B cell (primary cell): ENCODE data around the gene TXNRD3. TPM values are rescaled to one million over a fixed set of nuclear protein-coding genes. Genes with fewer than 3 reads are reported as not detected.

ENCODE experiments used
- ATAC-seq: fragments of 200-7000 bp; cut with Tn5 transposase; one replicate; pipeline ENCODE4 v1.10.0; 2021; ENCODE audit warnings: low read depth, mild to moderate bottlenecking, moderate number of reproducible peaks, moderate library complexity
- CTCF ChIA-PET: fragments of 350-600 bp; sonication (Branson Sonifier 250); formaldehyde crosslinking; loops from one replicate; lab custom pipeline; 2021; ENCODE audit warnings: antibody characterized with exemption, inconsistent platforms; lab: Charles Lee
- POLR2A ChIA-PET: fragments of 350-600 bp; sonication (Branson Sonifier 250); formaldehyde crosslinking; loops from one replicate; lab custom pipeline; 2021; ENCODE audit warnings: antibody characterized with exemption; lab: Charles Lee
- DNase-seq: peaks from one replicate; pipeline ENCODE4 v3.0.0; 2013
- H2AFZ ChIP-seq: 2 replicates; pipeline ENCODE4 v1.6.1; 2012; ENCODE audit warnings: mild to moderate bottlenecking, low read depth, low read length; ENCODE audit not compliant: insufficient read depth, poor library complexity, severe bottlenecking
- H3K27ac ChIP-seq, 2 donors: 1 replicate in 1 of 2; 2 replicates in 1 of 2; pipeline ENCODE4 v1.5.1; 2012 to 2013; ENCODE audit warnings: low read length in 2 of 2, mild to moderate bottlenecking in 2 of 2, moderate library complexity in 1 of 2
- H3K27me3 ChIP-seq, 4 experiments: fragments of 200-600 bp in 1 of 4; sonication (generic) in 1 of 4; replicated peaks in 1 of 4; 1 replicate in 2 of 4; 2 replicates in 2 of 4; pipeline versions ENCODE4 v1.6.1 to v1.7.0; 2013 to 2016; ENCODE audit warnings: low read length in 3 of 4, mild to moderate bottlenecking in 2 of 4, mixed read lengths in 1 of 4, moderate library complexity in 1 of 4; ENCODE audit not compliant: insufficient read depth in 4 of 4, control insufficient read depth in 3 of 4; ENCODE audit errors: control extremely low read depth in 1 of 4
- H3K36me3 ChIP-seq, 2 experiments: replicated peaks in 1 of 2; 1 replicate in 1 of 2; 2 replicates in 1 of 2; pipeline versions ENCODE4 v1.6.1 to v1.7.1; 2013; ENCODE audit warnings: low read length in 1 of 2; ENCODE audit not compliant: insufficient read depth in 2 of 2, control insufficient read depth in 1 of 2; ENCODE audit errors: control extremely low read depth in 1 of 2, extremely low read depth in 1 of 2
- H3K4me1 ChIP-seq, 2 donors: fragments of 200-600 bp in 1 of 2; sonication (generic) in 1 of 2; 1 replicate in 1 of 2; 2 replicates in 1 of 2; pipeline versions ENCODE4 v1.5.1 to v1.6.1; 2013 to 2017; ENCODE audit warnings: low read length in 2 of 2; ENCODE audit not compliant: control insufficient read depth in 2 of 2, insufficient read depth in 2 of 2
- H3K4me2 ChIP-seq: replicated peaks from 2 replicates; pipeline ENCODE3; 2012; ENCODE audit warnings: mild to moderate bottlenecking, low read depth, low read length; ENCODE audit not compliant: poor library complexity, severe bottlenecking
- H3K4me3 ChIP-seq, 5 experiments: fragments of 200-600 bp in 1 of 5; sonication (generic) in 1 of 5; 1 replicate in 3 of 5; 2 replicates in 2 of 5; pipeline versions ENCODE4 v1.5.1 to v1.7.0; 2011 to 2016; ENCODE audit warnings: low read length in 4 of 5, mild to moderate bottlenecking in 4 of 5, low read depth in 2 of 5, control low read depth in 1 of 5, moderate library complexity in 1 of 5; ENCODE audit not compliant: insufficient read depth in 1 of 5; ENCODE audit errors: control extremely low read depth in 1 of 5, extremely low read depth in 1 of 5
- H3K79me2 ChIP-seq: fragments of 200-600 bp; sonication (generic); one replicate; pipeline ENCODE4 v1.6.0; 2016; ENCODE audit warnings: low read length; ENCODE audit not compliant: control insufficient read depth, insufficient read depth
- H3K9ac ChIP-seq: fragments of 200-600 bp; sonication (generic); 2 replicates; pipeline ENCODE4 v1.6.1; 2017; ENCODE audit warnings: mild to moderate bottlenecking, low read length, moderate library complexity
- H3K9me3 ChIP-seq, 3 donors: one replicate each; pipeline versions ENCODE4 v1.6.1 to v1.7.1; 2013; ENCODE audit warnings: low read length in 2 of 3; ENCODE audit not compliant: control insufficient read depth in 2 of 3, insufficient read depth in 1 of 3; ENCODE audit errors: control extremely low read depth in 1 of 3
- H4K20me1 ChIP-seq: 2 replicates; pipeline ENCODE4 v1.6.0; 2012; ENCODE audit warnings: mild to moderate bottlenecking, low read length; ENCODE audit not compliant: insufficient read depth, control insufficient read depth, poor library complexity, severe bottlenecking
- H3K27ac Mint-ChIP-seq: one replicate; pipeline ENCODE4 v1.8.0; 2021; ENCODE audit warnings: mixed read lengths
- H3K27me3 Mint-ChIP-seq: one replicate; pipeline ENCODE4 v1.8.0; 2021; ENCODE audit warnings: mixed read lengths
- H3K4me1 Mint-ChIP-seq: one replicate; pipeline ENCODE4 v1.8.0; 2021; ENCODE audit warnings: mixed read lengths
- H3K4me3 Mint-ChIP-seq: one replicate; pipeline ENCODE4 v1.8.0; 2021; ENCODE audit warnings: mixed read lengths
- H3K9me3 Mint-ChIP-seq: one replicate; pipeline ENCODE4 v1.8.0; 2022; ENCODE audit warnings: mixed read lengths; ENCODE audit not compliant: insufficient read depth
- EZH2 ChIP-seq: IDR thresholded peaks from 2 replicates; pipeline ENCODE4 v1.6.1; 2012; ENCODE audit warnings: borderline replicate concordance, low read depth, mild to moderate bottlenecking, moderate library complexity, low read length; ENCODE audit not compliant: insufficient read depth, poor library complexity, severe bottlenecking
- WGBS: methylation state at CpG from one replicate; pipeline ENCODE4 v1.1.5; 2013; ENCODE audit warnings: missing lambda C conversion rate; ENCODE audit not compliant: insufficient coverage; 5-methylcytosine and 5-hydroxymethylcytosine counted together
- intact Hi-C: fragments of 100-400 bp; cut with micrococcal nuclease; formaldehyde crosslinking; loops from one replicate; pipeline ENCODE4 v1.10.0; 2022
- polyA plus RNA-seq: library from polyadenylated mRNA; depleted of rRNA; stranded (reverse); fragments of >200 nt; gene quantifications from 2 replicates; pipeline ENCODE4 v1.2.3, GENCODE V29; 2012
- total RNA-seq, 2 donors: library from RNA; stranded (reverse); fragments of 120-200 nt in 1 of 2; gene quantifications; 1 replicate in 1 of 2; 2 replicates in 1 of 2; pipeline versions ENCODE4 v1.2.3 to v1.2.4, GENCODE V29; 2013 to 2022
- TF ChIP-seq, protein P1 (sequence below): fragments of 200-600 bp; IDR thresholded peaks from one replicate; pipeline ENCODE4 v1.8.0; 2022; ENCODE audit warnings: antibody characterized with exemption, mild to moderate bottlenecking

TXNRD3 gene
- total and polyA plus RNA-seq, 2 donors (not counting 1 experiment from before 2014, with no cell fraction given), result 0.15 to 0.99 TPM

DNA sequence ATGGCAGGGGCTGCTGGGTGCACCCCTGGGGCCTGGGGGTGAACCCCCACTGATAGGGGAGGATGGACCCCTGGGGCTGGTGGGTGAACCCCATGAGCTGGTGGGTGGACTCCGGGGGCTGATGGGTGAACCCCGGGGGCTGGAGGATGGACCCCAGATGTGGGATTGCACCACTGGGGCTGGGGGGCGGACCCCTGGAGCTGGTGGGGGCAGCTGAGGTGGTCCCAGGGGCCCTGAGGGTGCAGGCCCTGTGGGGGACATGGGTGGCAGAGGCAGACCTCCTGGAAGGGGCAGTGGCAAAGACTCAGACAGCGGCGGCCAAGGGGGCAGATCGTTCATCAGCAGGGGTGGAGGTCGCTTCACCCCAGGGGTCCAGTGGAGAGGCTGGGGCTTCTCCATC, 17.4 kb upstream of the TXNRD3 start:
- peaks cover 5% of the 10 kb centered on the region for H3K27me3 Mint-ChIP-seq
- no peak overlapping the region for H3K4me3 Mint-ChIP-seq
- Histone ChIP-seq H3K4me1 (peaks cover 0 to 5% of the 10 kb centered on the region in 2 donors), H4K20me1 (no peaks in the 10 kb centered on the region), H2AFZ (no peak overlapping the region), H3K36me3 (no peaks in the 10 kb centered on the region), H3K4me3 (no peak overlapping the region), H3K9me3 (peaks cover 8 to 30% (median 15%) of the 10 kb centered on the region in 3 donors), H3K4me2 (no peak overlapping the region), H3K9ac (no peak overlapping the region), H3K27me3 (peaks cover 0 to 3% (median 0%) of the 10 kb centered on the region in 4 experiments), H3K79me2 (no peaks in the 10 kb centered on the region), H3K27ac (no peak overlapping the region)
- TF ChIP-seq EZH2, result no peak
- TF ChIP-seq, protein P1, sequence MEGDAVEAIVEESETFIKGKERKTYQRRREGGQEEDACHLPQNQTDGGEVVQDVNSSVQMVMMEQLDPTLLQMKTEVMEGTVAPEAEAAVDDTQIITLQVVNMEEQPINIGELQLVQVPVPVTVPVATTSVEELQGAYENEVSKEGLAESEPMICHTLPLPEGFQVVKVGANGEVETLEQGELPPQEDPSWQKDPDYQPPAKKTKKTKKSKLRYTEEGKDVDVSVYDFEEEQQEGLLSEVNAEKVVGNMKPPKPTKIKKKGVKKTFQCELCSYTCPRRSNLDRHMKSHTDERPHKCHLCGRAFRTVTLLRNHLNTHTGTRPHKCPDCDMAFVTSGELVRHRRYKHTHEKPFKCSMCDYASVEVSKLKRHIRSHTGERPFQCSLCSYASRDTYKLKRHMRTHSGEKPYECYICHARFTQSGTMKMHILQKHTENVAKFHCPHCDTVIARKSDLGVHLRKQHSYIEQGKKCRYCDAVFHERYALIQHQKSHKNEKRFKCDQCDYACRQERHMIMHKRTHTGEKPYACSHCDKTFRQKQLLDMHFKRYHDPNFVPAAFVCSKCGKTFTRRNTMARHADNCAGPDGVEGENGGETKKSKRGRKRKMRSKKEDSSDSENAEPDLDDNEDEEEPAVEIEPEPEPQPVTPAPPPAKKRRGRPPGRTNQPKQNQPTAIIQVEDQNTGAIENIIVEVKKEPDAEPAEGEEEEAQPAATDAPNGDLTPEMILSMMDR, result no peak
- H3K4me1 Mint-ChIP-seq, result peaks cover 1% of the 10 kb centered on the region
- DNase-seq (no peak), ATAC-seq (no peak)
- no peak overlapping the region for H3K27ac Mint-ChIP-seq
- intact Hi-C loops, result no loop called here
- ChIA-PET POLR2A (no interaction called here), CTCF (no interaction called here)
- H3K9me3 Mint-ChIP-seq, result peaks cover 8% of the 10 kb centered on the region
- WGBS, result 91% methylated on average over 7 of the region's 7 CpGs

DNA sequence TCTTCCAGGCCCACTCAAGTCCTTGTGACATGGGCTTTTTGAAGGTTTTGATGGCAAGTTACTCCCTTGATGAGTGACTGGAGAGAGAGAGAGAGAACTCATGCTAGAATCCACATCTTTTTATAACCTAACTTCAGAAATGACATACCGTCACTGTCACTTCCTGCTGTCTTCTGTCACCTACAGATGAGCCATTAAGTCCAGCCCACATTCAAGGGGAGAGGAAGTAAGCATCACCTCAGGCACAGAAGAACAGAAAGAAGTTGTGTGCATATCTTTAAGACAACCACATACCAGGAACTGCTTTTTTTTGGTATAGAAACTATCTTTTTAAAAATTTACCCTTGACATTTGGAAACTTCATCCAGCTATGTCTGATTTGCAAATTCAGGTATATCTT, 16.6 kb upstream of the TXNRD3 start:
- Mint-ChIP-seq H3K27ac (no peak overlapping the region), H3K9me3 (peaks cover 8% of the 10 kb centered on the region), H3K27me3 (peaks cover 5% of the 10 kb centered on the region), H3K4me1 (no peaks in the 10 kb centered on the region), H3K4me3 (no peak overlapping the region)
- no peaks in the 10 kb centered on the region for H3K79me2 ChIP-seq
- CTCF ChIA-PET, result interaction anchor here (0.9 kb wide), 1 partner anchor 7 kb away, joined by 3 read pairs; no protein-coding TSS in a partner anchor
- H4K20me1 ChIP-seq, result no peaks in the 10 kb centered on the region
- no peak overlapping the region for H3K27ac ChIP-seq
- DNase-seq, result no peak
- POLR2A ChIA-PET, result no interaction called here
- H3K9me3 ChIP-seq, result peaks cover 8 to 30% (median 15%) of the 10 kb centered on the region in 3 donors
- no peak overlapping the region for H2AFZ ChIP-seq
- TF ChIP-seq, protein P1, result no peak
- TF ChIP-seq EZH2, result no peak
- H3K4me2 ChIP-seq, result no peak overlapping the region
- no peaks in the 10 kb centered on the region for H3K4me1 ChIP-seq
- no peaks in the 10 kb centered on the region for H3K36me3 ChIP-seq
- H3K9ac ChIP-seq, result no peak overlapping the region
- H3K4me3 ChIP-seq, result no peak overlapping the region
- ATAC-seq, result no peak
- WGBS, result no CpG with 5 or more reads among the region's 1 CpG
- H3K27me3 ChIP-seq, result peaks cover 0 to under 1% (median 0%) of the 10 kb centered on the region in 4 experiments
- intact Hi-C loops, result no loop called here
